K562 (cell line): ENCODE measurements around the gene TMEFF2. TPM values are rescaled to one million over a fixed set of nuclear protein-coding genes. Genes with fewer than 3 reads are reported as not detected.

ENCODE experiments used
- ATF7 ChIP-seq: fragments of 450-650 bp; IDR thresholded peaks from 2 replicates; pipeline ENCODE4 v1.7.1; 2014; ENCODE audit warnings: mild to moderate bottlenecking, moderate library complexity
- CREBBP ChIP-seq: IDR thresholded peaks from one replicate; pipeline ENCODE4 v1.6.1; 2012; ENCODE audit warnings: low read depth, mild to moderate bottlenecking, control low read depth, inconsistent platforms, low read length
- DIDO1 ChIP-seq: fragments of 450-650 bp; IDR thresholded peaks from 2 replicates; pipeline ENCODE4 v1.6.1; 2016; ENCODE audit warnings: low read depth, missing biosample characterization, missing genetic modification characterization
- DMBX1 ChIP-seq: fragments of 250-450 bp; sonication (Bioruptor Pico); IDR thresholded peaks from 2 replicates; pipeline ENCODE4 v1.8.0; 2022; ENCODE audit warnings: inconsistent platforms, mild to moderate bottlenecking, moderate library complexity, borderline replicate concordance
- ETV6 ChIP-seq, 3 experiments: fragments of 150-350 bp in 1 of 3; sonication (generic) in 1 of 3; formaldehyde crosslinking in 1 of 3; IDR thresholded peaks; 2 replicates each; pipeline versions ENCODE4 v1.6.1 to v1.8.0; 2014 to 2022; ENCODE audit warnings: borderline replicate concordance in 2 of 3, low read depth in 2 of 3, antibody characterized with exemption in 1 of 3, low read length in 1 of 3, mild to moderate bottlenecking in 1 of 3, missing genetic modification reagents in 1 of 3
- HNRNPLL ChIP-seq: fragments of 200-400 bp; formaldehyde crosslinking; IDR thresholded peaks from 2 replicates; pipeline ENCODE4 v1.6.1; 2017; ENCODE audit warnings: low read length, low read depth, mild to moderate bottlenecking; ENCODE audit not compliant: poor library complexity, severe bottlenecking
- KLF6 ChIP-seq: fragments of 250-450 bp; sonication (Bioruptor Pico); IDR thresholded peaks from 2 replicates; pipeline ENCODE4 v1.4.0; 2020; ENCODE audit warnings: mild to moderate bottlenecking, moderate library complexity, borderline replicate concordance
- MAFG ChIP-seq: fragments of 450-650 bp; conservative IDR thresholded peaks from 2 replicates; pipeline ENCODE4 v1.6.1; 2016; ENCODE audit warnings: missing genetic modification characterization, missing compliant biosample characterization
- MEIS2 ChIP-seq: fragments of 450-650 bp; IDR thresholded peaks from 2 replicates; pipeline ENCODE4 v1.6.1; 2014; ENCODE audit warnings: mild to moderate bottlenecking; ENCODE audit not compliant: partially characterized antibody
- NR2C1 ChIP-seq, 2 experiments: fragments of 450-650 bp; IDR thresholded peaks; 2 replicates each; pipeline ENCODE4 v1.6.1; 2017; ENCODE audit warnings: mild to moderate bottlenecking in 2 of 2, antibody characterized with exemption in 1 of 2, inconsistent platforms in 1 of 2, missing compliant biosample characterization in 1 of 2, missing genetic modification characterization in 1 of 2
- POLR2A ChIP-seq: fragments of 450-650 bp; conservative IDR thresholded peaks from 2 replicates; pipeline ENCODE4 v1.6.1; 2016
- RBM25 ChIP-seq: fragments of 200-400 bp; formaldehyde crosslinking; IDR thresholded peaks from 2 replicates; pipeline ENCODE4 v1.6.1; 2018; ENCODE audit warnings: low read length, low read depth, moderate library complexity; ENCODE audit not compliant: severe bottlenecking
- ZNF121 ChIP-seq: sonication (generic); formaldehyde crosslinking; conservative IDR thresholded peaks from 2 replicates; pipeline ENCODE4 v1.8.0; 2022; ENCODE audit warnings: missing genetic modification reagents
- ZNF175 ChIP-seq: fragments of 200-800 bp; sonication (Bioruptor generic); IDR thresholded peaks from 2 replicates; pipeline ENCODE4 v1.6.1; 2016; ENCODE audit warnings: low read depth, mild to moderate bottlenecking, missing genetic modification characterization, missing compliant biosample characterization
- ZNF586 ChIP-seq: fragments of 450-650 bp; formaldehyde crosslinking; conservative IDR thresholded peaks from 2 replicates; pipeline ENCODE4 v1.4.0; 2020; ENCODE audit warnings: mild to moderate bottlenecking, moderate library complexity
- ZNF75A ChIP-seq: fragments of 450-650 bp; formaldehyde crosslinking; IDR thresholded peaks from 2 replicates; pipeline ENCODE4 v1.4.0; 2020; ENCODE audit warnings: mild to moderate bottlenecking
- ZNF780A ChIP-seq: fragments of 250-450 bp; sonication (Bioruptor Pico); IDR thresholded peaks from 2 replicates; pipeline ENCODE4 v1.5.0; 2021; ENCODE audit warnings: mild to moderate bottlenecking
- polyA plus RNA-seq, 8 experiments: library from polyadenylated mRNA; depleted of rRNA in 4 of 8; stranded (reverse) in 5 of 8; unstranded in 3 of 8; fragments of >200 nt; fragmentation: Nextera tagmentation in 2 of 8; fragmentation: Illumina TruSeq in 1 of 8; extraction: Ambion mirVana in 2 of 8; extraction: Trizol in 1 of 8; gene quantifications; 2 replicates each; pipeline versions ENCODE4 v1.2.1 to v1.2.3, GENCODE V29; 2011 to 2014; ENCODE audit warnings: inconsistent platforms in 1 of 8, missing spikeins in 1 of 8
- total RNA-seq, 7 experiments: library from RNA; depleted of rRNA in 6 of 7; stranded (reverse); fragments of >200 nt in 6 of 7; fragmentation: Illumina TruSeq in 2 of 7; extraction: Trizol in 2 of 7; gene quantifications; 2 replicates each; pipeline versions ENCODE4 v1.2.1 to v1.2.3, GENCODE V29; 2011 to 2021; ENCODE audit warnings: low replicate concordance in 1 of 7
- TF ChIP-seq, protein P1 (sequence below), 2 experiments: fragments of 450-650 bp in 1 of 2; sonication (generic) in 1 of 2; formaldehyde crosslinking in 1 of 2; IDR thresholded peaks in 1 of 2; conservative IDR thresholded peaks in 1 of 2; 2 replicates each; pipeline versions ENCODE4 v1.6.1 to v1.8.1; 2016 to 2023; ENCODE audit warnings: mild to moderate bottlenecking in 2 of 2, moderate library complexity in 2 of 2, inconsistent platforms in 1 of 2, missing genetic modification reagents in 1 of 2
- TF ChIP-seq, protein P2 (sequence below): sonication (generic); formaldehyde crosslinking; IDR thresholded peaks from 2 replicates; pipeline ENCODE4 v1.9.0; 2022; ENCODE audit warnings: mild to moderate bottlenecking, missing genetic modification reagents
- TF ChIP-seq, protein P3 (sequence below), 2 experiments: fragments of 450-650 bp; conservative IDR thresholded peaks; 2 replicates each; pipeline ENCODE4 v1.6.1; 2017; ENCODE audit warnings: mild to moderate bottlenecking in 2 of 2, moderate library complexity in 2 of 2
- TF ChIP-seq, protein P4 (sequence below): fragments of 450-650 bp; formaldehyde crosslinking; IDR thresholded peaks from 2 replicates; pipeline ENCODE4 v1.4.0; 2020; ENCODE audit warnings: mild to moderate bottlenecking, moderate library complexity

TMEFF2 gene
- total and polyA plus RNA-seq, 9 of the 15 experiments (the other 6 are each of a cell fraction or from before 2014, with no cell fraction given) = 1.4 TPM; not detected in 8

DNA sequence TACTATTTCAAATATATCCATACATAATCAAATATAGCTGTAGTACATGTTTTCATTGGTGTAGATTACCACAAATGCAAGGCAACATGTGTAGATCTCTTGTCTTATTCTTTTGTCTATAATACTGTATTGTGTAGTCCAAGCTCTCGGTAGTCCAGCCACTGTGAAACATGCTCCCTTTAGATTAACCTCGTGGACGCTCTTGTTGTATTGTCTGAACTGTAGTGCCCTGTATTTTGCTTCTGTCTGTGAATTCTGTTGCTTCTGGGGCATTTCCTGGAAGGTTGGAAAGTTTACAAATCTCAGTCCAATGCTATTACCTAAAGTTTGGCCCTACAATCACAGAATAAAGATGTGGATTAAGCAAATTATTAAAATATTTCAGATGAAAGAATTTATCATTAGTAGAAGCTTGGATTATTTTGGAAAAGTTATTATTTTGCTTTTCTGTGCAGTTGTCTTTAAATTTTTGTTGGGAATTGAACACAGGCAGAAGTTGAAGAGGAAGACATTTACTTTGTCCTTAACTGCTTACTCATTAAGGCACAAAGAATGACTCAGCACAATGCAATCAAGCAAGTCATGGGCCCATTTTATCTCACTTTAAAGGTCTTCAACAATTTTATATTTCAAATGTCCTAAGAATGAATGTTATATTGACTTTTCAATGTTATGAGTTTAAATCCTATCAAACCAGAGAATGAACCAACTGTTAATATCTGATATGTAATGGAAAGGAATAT, 244.4 kb downstream of the TMEFF2 start (continued):
- TF ChIP-seq, protein P1, sequence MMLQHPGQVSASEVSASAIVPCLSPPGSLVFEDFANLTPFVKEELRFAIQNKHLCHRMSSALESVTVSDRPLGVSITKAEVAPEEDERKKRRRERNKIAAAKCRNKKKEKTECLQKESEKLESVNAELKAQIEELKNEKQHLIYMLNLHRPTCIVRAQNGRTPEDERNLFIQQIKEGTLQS (IDR thresholded peaks at IDR 0.05) = peak; percentile 71
- TF ChIP-seq, protein P1 (CRISPR knock-in tag; conservative IDR thresholded peaks at IDR 0.05) = no peak
- TF ChIP-seq ZNF75A (CRISPR knock-in tag) (no peak), ZNF780A (CRISPR knock-in tag) (no peak), MEIS2 (no peak), DIDO1 (tag) (no peak), HNRNPLL (no peak), KLF6 (CRISPR knock-in tag) (no peak), ZNF586 (CRISPR knock-in tag) (no peak), CREBBP (no peak), ATF7 (no peak), ZNF121 (no peak), ZNF175 (CRISPR knock-in tag) (no peak), MAFG (tag) (peak; percentile 99), RBM25 (no peak), ETV6 (IDR thresholded peaks at IDR 0.05; ENCODE audit: borderline replicate concordance in 1 of 2, low read depth in 2 of 2, low read length in 1 of 2) (no peak), ETV6 (CRISPR knock-in tag; IDR thresholded peaks at IDR 0.05; ENCODE audit: borderline replicate concordance) (no peak), NR2C1 (IDR thresholded peaks at IDR 0.05) (no peak), NR2C1 (tag; IDR thresholded peaks at IDR 0.05) (no peak), POLR2A (no peak), DMBX1 (CRISPR knock-in tag) (no peak)
- TF ChIP-seq, protein P2, sequence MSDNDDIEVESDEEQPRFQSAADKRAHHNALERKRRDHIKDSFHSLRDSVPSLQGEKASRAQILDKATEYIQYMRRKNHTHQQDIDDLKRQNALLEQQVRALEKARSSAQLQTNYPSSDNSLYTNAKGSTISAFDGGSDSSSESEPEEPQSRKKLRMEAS (CRISPR knock-in tag) = no peak
- TF ChIP-seq, protein P3, sequence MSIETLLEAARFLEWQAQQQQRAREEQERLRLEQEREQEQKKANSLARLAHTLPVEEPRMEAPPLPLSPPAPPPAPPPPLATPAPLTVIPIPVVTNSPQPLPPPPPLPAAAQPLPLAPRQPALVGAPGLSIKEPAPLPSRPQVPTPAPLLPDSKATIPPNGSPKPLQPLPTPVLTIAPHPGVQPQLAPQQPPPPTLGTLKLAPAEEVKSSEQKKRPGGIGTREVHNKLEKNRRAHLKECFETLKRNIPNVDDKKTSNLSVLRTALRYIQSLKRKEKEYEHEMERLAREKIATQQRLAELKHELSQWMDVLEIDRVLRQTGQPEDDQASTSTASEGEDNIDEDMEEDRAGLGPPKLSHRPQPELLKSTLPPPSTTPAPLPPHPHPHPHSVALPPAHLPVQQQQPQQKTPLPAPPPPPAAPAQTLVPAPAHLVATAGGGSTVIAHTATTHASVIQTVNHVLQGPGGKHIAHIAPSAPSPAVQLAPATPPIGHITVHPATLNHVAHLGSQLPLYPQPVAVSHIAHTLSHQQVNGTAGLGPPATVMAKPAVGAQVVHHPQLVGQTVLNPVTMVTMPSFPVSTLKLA (conservative IDR thresholded peaks at IDR 0.05) = 0 out of 4 replicates have a peak, but pooled peaks have one; percentile 14 to 34
- TF ChIP-seq, protein P4, sequence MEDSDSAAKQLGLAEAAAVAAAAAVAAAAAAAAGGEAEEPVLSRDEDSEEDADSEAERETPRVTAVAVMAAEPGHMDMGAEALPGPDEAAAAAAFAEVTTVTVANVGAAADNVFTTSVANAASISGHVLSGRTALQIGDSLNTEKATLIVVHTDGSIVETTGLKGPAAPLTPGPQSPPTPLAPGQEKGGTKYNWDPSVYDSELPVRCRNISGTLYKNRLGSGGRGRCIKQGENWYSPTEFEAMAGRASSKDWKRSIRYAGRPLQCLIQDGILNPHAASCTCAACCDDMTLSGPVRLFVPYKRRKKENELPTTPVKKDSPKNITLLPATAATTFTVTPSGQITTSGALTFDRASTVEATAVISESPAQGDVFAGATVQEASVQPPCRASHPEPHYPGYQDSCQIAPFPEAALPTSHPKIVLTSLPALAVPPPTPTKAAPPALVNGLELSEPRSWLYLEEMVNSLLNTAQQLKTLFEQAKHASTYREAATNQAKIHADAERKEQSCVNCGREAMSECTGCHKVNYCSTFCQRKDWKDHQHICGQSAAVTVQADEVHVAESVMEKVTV (CRISPR knock-in tag) = no peak
